Loucy (cell line): Measurements from ENCODE around the gene ZNF860.

ENCODE experiments used
- H2AFZ ChIP-seq: fragments of 200-600 bp; sonication (generic); 2 replicates; pipeline ENCODE4 v1.6.0; 2016; ENCODE audit warnings: antibody characterized with exemption, mild to moderate bottlenecking, low read length, moderate library complexity
- H3F3A ChIP-seq: fragments of 200-600 bp; 2 replicates; pipeline ENCODE4 v1.6.0; 2016; ENCODE audit warnings: antibody characterized with exemption, low read depth, mild to moderate bottlenecking
- H3K27me3 ChIP-seq: fragments of 200-600 bp; sonication (generic); 2 replicates; pipeline ENCODE4 v1.6.1; 2014; ENCODE audit warnings: low read length, mild to moderate bottlenecking; ENCODE audit not compliant: insufficient read depth, poor library complexity, severe bottlenecking
- H3K36me3 ChIP-seq: fragments of 200-600 bp; sonication (generic); 2 replicates; pipeline ENCODE4 v1.6.1; 2016; ENCODE audit warnings: low read length; ENCODE audit not compliant: insufficient read depth
- H3K4me1 ChIP-seq: fragments of 200-600 bp; sonication (generic); 2 replicates; pipeline ENCODE4 v1.5.1; 2014; ENCODE audit warnings: low read length, mild to moderate bottlenecking; ENCODE audit not compliant: insufficient read depth, poor library complexity, severe bottlenecking
- H3K4me2 ChIP-seq: fragments of 200-600 bp; sonication (generic); 2 replicates; pipeline ENCODE4 v1.6.0; 2014; ENCODE audit warnings: antibody characterized with exemption, low read length, low read depth, mild to moderate bottlenecking; ENCODE audit not compliant: poor library complexity, severe bottlenecking
- H3K4me3 ChIP-seq: fragments of 200-600 bp; sonication (generic); 2 replicates; pipeline ENCODE4 v1.5.1; 2014; ENCODE audit warnings: low read length, mild to moderate bottlenecking, mixed read lengths; ENCODE audit not compliant: poor library complexity, severe bottlenecking
- H3K79me2 ChIP-seq: fragments of 200-600 bp; sonication (generic); 2 replicates; pipeline ENCODE4 v1.6.1; 2014; ENCODE audit warnings: low read length; ENCODE audit not compliant: insufficient read depth
- H3K9ac ChIP-seq: fragments of 200-600 bp; sonication (generic); 2 replicates; pipeline ENCODE4 v1.6.0; 2014; ENCODE audit warnings: mild to moderate bottlenecking, low read depth, low read length, moderate library complexity; ENCODE audit not compliant: poor library complexity, severe bottlenecking
- H3K9me2 ChIP-seq: fragments of 200-600 bp; sonication (generic); replicated peaks from 2 replicates; pipeline ENCODE4 v1.6.1; 2016; ENCODE audit warnings: low read depth, low read length, mixed read lengths
- H3K9me3 ChIP-seq: fragments of 200-600 bp; sonication (generic); 2 replicates; pipeline ENCODE4 v1.6.1; 2014; ENCODE audit warnings: mild to moderate bottlenecking, antibody characterized with exemption, low read length, low read depth; ENCODE audit not compliant: insufficient read depth
- H4K20me1 ChIP-seq: fragments of 200-600 bp; sonication (generic); 2 replicates; pipeline ENCODE4 v1.6.0; 2014; ENCODE audit warnings: antibody characterized with exemption, low read length, mild to moderate bottlenecking; ENCODE audit not compliant: insufficient read depth, poor library complexity, severe bottlenecking
- CTCF ChIP-seq: fragments of 200-600 bp; sonication (generic); conservative IDR thresholded peaks from 2 replicates; pipeline ENCODE4 v1.5.1; 2014; ENCODE audit warnings: mild to moderate bottlenecking, antibody characterized with exemption, low read length
- EZH2phosphoT487 ChIP-seq: fragments of 200-600 bp; IDR thresholded peaks from 2 replicates; pipeline ENCODE4 v1.6.1; 2018; ENCODE audit warnings: antibody characterized with exemption, mild to moderate bottlenecking, moderate library complexity, borderline replicate concordance

ZNF860 gene

GRCh38 chr3:31955581-31955980 is 26.0 kb upstream of the ZNF860 start:
- Histone ChIP-seq H3K4me2 (no peak overlapping the region), H3K9ac (no peak overlapping the region), H3K27me3 (no peaks in the 10 kb centered on the region), H2AFZ (no peak overlapping the region), H3K9me3 (no peaks in the 10 kb centered on the region), H3K4me3 (no peak overlapping the region), H3K9me2 (no peaks in the 10 kb centered on the region), H4K20me1 (no peaks in the 10 kb centered on the region), H3K4me1 (no peaks in the 10 kb centered on the region), H3K79me2 (no peaks in the 10 kb centered on the region), H3K36me3 (no peaks in the 10 kb centered on the region), H3F3A (no peaks in the 10 kb centered on the region)
- TF ChIP-seq EZH2phosphoT487 (no peak), CTCF (no peak)

GRCh38 chr3:31957106-31957505 is 24.4 kb upstream of the ZNF860 start:
- H3K4me3 ChIP-seq, result no peak overlapping the region
- H3K9ac ChIP-seq, result no peak overlapping the region
- no peak overlapping the region for H2AFZ ChIP-seq
- no peaks in the 10 kb centered on the region for H3K36me3 ChIP-seq
- no peak for TF ChIP-seq CTCF
- TF ChIP-seq EZH2phosphoT487, result no peak
- H3K4me2 ChIP-seq, result no peak overlapping the region
- no peaks in the 10 kb centered on the region for H3K9me3 ChIP-seq
- no peaks in the 10 kb centered on the region for H3K27me3 ChIP-seq
- H3F3A ChIP-seq, result no peaks in the 10 kb centered on the region
- H3K4me1 ChIP-seq, result no peaks in the 10 kb centered on the region
- no peaks in the 10 kb centered on the region for H4K20me1 ChIP-seq
- H3K9me2 ChIP-seq, result no peaks in the 10 kb centered on the region
- no peaks in the 10 kb centered on the region for H3K79me2 ChIP-seq

GRCh38 chr3:31958701-31959152 is 22.8 kb upstream of the ZNF860 start:
- TF ChIP-seq EZH2phosphoT487 (no peak), CTCF (no peak)
- Histone ChIP-seq H3K9me3 (no peaks in the 10 kb centered on the region), H3K27me3 (no peaks in the 10 kb centered on the region), H3K4me3 (no peak overlapping the region), H3K79me2 (no peaks in the 10 kb centered on the region), H2AFZ (no peak overlapping the region), H4K20me1 (no peaks in the 10 kb centered on the region), H3K9ac (no peak overlapping the region), H3F3A (no peaks in the 10 kb centered on the region), H3K36me3 (no peaks in the 10 kb centered on the region), H3K4me1 (no peaks in the 10 kb centered on the region), H3K9me2 (no peaks in the 10 kb centered on the region), H3K4me2 (no peak overlapping the region)
